Measurements from ENCODE around the gene DYNLRB2.

DYNLRB2 gene

GRCh38 chr16:80577485-80578280 lies 36.9 kb downstream of the DYNLRB2 start:
- DNase-seq (ENCODE audit: low read depth): no peak
- H3K4me3 ChIP-seq (ENCODE audit: low read depth, low read length): no peak overlapping the region
- TF ChIP-seq, protein P1, sequence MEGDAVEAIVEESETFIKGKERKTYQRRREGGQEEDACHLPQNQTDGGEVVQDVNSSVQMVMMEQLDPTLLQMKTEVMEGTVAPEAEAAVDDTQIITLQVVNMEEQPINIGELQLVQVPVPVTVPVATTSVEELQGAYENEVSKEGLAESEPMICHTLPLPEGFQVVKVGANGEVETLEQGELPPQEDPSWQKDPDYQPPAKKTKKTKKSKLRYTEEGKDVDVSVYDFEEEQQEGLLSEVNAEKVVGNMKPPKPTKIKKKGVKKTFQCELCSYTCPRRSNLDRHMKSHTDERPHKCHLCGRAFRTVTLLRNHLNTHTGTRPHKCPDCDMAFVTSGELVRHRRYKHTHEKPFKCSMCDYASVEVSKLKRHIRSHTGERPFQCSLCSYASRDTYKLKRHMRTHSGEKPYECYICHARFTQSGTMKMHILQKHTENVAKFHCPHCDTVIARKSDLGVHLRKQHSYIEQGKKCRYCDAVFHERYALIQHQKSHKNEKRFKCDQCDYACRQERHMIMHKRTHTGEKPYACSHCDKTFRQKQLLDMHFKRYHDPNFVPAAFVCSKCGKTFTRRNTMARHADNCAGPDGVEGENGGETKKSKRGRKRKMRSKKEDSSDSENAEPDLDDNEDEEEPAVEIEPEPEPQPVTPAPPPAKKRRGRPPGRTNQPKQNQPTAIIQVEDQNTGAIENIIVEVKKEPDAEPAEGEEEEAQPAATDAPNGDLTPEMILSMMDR (IDR thresholded peaks at IDR 0.05; ENCODE audit: insufficient read depth, low read depth, low read length, missing control alignments): no peak

GRCh38 chr16:80580109-80580832 lies 39.5 kb downstream of the DYNLRB2 start:
- TF ChIP-seq, protein P1 (IDR thresholded peaks at IDR 0.05; ENCODE audit: insufficient read depth, low read depth, low read length, missing control alignments): peak; percentile 26
- H3K4me3 ChIP-seq (ENCODE audit: low read depth, low read length): peak overlapping the region; percentile 11; the same call in 1 of the 2 replicates
- DNase-seq (ENCODE audit: low read depth): peak; percentile 96

DNA sequence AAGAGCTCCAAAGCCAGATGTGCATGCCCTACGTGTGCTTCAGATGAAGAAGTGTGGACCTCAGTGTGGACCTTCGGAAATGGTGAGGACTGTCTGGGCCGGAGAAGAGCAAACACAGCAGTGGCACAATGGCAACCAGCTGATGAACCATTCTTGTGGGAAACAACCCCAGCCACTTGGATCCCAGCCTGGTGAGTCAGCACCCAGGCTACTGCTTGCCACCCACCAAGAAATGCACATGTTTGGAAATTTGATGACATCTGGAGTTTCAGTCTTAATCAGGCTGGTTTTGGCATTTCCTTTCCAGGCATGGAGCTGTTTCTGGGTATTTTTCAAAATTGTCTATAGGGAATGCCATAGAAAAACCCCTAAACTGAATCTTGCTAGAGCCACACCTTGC lies 42.7 kb downstream of the DYNLRB2 start:
- peak; percentile 68 for DNase-seq (ENCODE audit: low read depth)
- no peak overlapping the region for H3K4me3 ChIP-seq (ENCODE audit: low read depth, low read length)
- TF ChIP-seq, protein P1 (IDR thresholded peaks at IDR 0.05; ENCODE audit: insufficient read depth, low read depth, low read length, missing control alignments): no peak

DNA sequence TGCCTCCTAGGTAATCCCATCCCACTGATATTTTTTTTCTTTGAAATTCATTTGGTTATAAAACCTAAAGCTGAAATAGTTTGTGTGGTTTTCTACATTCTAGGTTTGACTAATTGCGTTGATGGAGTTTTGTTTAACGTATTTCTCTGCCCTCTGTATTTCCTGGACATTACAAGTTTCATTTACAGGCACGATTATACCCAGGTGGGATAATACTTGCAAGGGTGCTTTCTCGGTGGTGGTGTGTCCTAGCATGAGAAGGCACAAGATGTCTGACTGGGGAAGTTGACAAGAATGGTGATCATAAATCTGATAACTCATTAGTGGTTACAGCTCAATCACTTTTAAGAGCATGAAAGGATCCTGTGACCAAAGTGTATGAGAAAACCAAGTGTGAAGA lies 45.0 kb downstream of the DYNLRB2 start:
- DNase-seq (ENCODE audit: low read depth): peak; percentile 69
- TF ChIP-seq, protein P1 (IDR thresholded peaks at IDR 0.05; ENCODE audit: insufficient read depth, low read depth, low read length, missing control alignments): no peak
- H3K4me3 ChIP-seq (ENCODE audit: low read depth, low read length): no peak overlapping the region

- no peak for DNase-seq (ENCODE audit: low read depth)
Observed at GRCh38 chr16:80586476-80586875, 45.7 kb downstream of the DYNLRB2 start.

DNA sequence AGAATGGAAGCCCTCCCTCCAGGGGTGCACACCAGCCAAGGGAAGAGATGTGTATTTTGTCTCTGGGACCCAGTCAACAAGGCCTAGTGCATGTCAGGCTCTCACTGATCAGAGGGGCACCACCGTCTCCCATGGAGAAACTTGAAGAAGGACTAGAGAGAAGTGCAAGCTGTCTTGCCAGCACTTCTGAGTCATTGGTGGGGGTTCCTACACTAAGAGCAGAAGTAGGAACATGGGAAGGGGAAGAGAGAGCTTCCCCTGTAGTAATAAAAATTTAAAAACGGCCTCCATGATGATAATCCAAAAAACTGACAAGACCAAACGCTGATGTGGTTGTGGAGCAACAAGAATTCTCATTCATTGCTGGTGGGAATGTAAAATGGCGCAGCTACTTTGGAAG lies 46.3 kb downstream of the DYNLRB2 start:
- TF ChIP-seq, protein P1 (IDR thresholded peaks at IDR 0.05; ENCODE audit: insufficient read depth, low read depth, low read length, missing control alignments): no peak
- H3K4me3 ChIP-seq (ENCODE audit: low read depth, low read length): no peak overlapping the region
- no peak for DNase-seq (ENCODE audit: low read depth)

More at GRCh38 chr16:80586476-80586875, 45.7 kb downstream of the DYNLRB2 start:
- TF ChIP-seq, protein P1 (IDR thresholded peaks at IDR 0.05; ENCODE audit: insufficient read depth, low read depth, low read length, missing control alignments): no peak
- H3K4me3 ChIP-seq (ENCODE audit: low read depth, low read length): no peak overlapping the region

Data from GM12865 (cell line).